GM23338 (cell line): ENCODE results near the gene SLC4A3.

Experiments used
- CREB1 ChIP-seq: fragments of 250-450 bp; sonication (Bioruptor Pico); IDR thresholded peaks from 2 replicates; pipeline ENCODE4 v1.5.0; 2020; ENCODE audit warnings: low read depth, mild to moderate bottlenecking, moderate library complexity
- EZH2 ChIP-seq: fragments of 200-600 bp; sonication (generic); IDR thresholded peaks from one replicate; pipeline ENCODE4 v1.8.0; 2017; ENCODE audit warnings: antibody characterized with exemption, mild to moderate bottlenecking, low read depth; ENCODE audit not compliant: unreplicated experiment
- EZH2phosphoT487 ChIP-seq: fragments of 200-600 bp; sonication (generic); IDR thresholded peaks from one replicate; pipeline ENCODE4 v1.8.1; 2018; ENCODE audit warnings: antibody characterized with exemption; ENCODE audit not compliant: unreplicated experiment
- JUNB ChIP-seq: IDR thresholded peaks from one replicate; pipeline ENCODE4 v1.6.1; 2016; ENCODE audit warnings: antibody characterized with exemption; ENCODE audit not compliant: unreplicated experiment
- NANOG ChIP-seq: IDR thresholded peaks from 2 replicates; pipeline ENCODE4 v1.6.1; 2016; ENCODE audit warnings: antibody characterized with exemption, borderline replicate concordance
- POLR2AphosphoS5 ChIP-seq: IDR thresholded peaks from 2 replicates; pipeline ENCODE4 v1.6.1; 2016; ENCODE audit warnings: antibody characterized with exemption, low read depth
- STAT1 ChIP-seq: IDR thresholded peaks from one replicate; pipeline ENCODE4 v1.6.1; 2016; ENCODE audit warnings: antibody characterized with exemption; ENCODE audit not compliant: unreplicated experiment
- ZNF114 ChIP-seq: fragments of 250-450 bp; sonication (Bioruptor Pico); IDR thresholded peaks from 2 replicates; pipeline ENCODE4 v1.5.0; 2020; ENCODE audit warnings: mild to moderate bottlenecking, moderate library complexity
- TF ChIP-seq, protein P1 (sequence below), 2 experiments: fragments of 200-600 bp in 1 of 2; sonication (generic) in 1 of 2; conservative IDR thresholded peaks; 2 replicates each; pipeline versions ENCODE4 v1.5.1 to v1.6.1; 2016 to 2017; ENCODE audit warnings: antibody characterized with exemption in 2 of 2, low read depth in 2 of 2, mild to moderate bottlenecking in 2 of 2, moderate library complexity in 1 of 2
- TF ChIP-seq, protein P2 (sequence below): IDR thresholded peaks from one replicate; pipeline ENCODE4 v1.6.1; 2018; ENCODE audit warnings: antibody characterized with exemption; ENCODE audit not compliant: unreplicated experiment
- TF ChIP-seq, protein P3 (sequence below): fragments of 250-450 bp; sonication (Bioruptor Pico); IDR thresholded peaks from 2 replicates; pipeline ENCODE4 v1.5.0; 2020; ENCODE audit warnings: mild to moderate bottlenecking, moderate library complexity
- TF ChIP-seq, protein P4 (sequence below): IDR thresholded peaks from 2 replicates; pipeline ENCODE4 v1.6.1; 2016; ENCODE audit warnings: antibody characterized with exemption

DNA sequence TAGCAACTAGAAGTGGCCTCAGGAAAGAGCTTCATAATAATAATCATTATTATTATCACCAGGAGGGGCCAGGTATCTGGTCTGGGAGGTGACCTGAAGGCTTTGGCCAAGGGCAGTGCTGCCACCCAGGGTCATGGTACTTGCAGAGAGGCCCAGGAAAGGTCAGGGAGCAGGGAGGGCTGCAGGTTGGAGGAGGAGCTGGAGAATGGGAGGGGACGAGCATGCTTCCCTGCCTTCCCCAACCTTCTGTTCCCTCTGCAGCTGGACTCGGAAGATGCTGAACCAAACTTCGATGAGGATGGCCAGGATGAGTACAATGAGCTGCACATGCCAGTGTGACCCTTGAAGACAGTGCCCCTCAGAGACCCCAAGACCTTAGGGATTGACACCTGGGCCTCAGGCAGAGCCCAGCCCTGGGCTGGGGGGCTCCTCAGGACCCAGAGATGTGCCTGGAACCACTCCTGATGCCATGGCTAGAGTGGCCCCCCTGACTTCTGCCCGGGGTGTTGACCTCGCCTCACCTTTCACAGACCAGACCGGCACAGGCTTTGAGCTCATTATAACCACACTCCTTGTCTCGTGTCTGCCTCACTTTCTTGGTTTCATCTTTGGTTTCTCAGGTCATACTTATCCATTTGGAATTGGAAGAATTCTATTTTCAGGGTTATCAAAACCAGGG is 14.1 kb downstream of the SLC4A3 start:
- TF ChIP-seq JUNB (no peak), EZH2 (no peak), CREB1 (CRISPR knock-in tag) (no peak), POLR2AphosphoS5 (no peak), EZH2phosphoT487 (no peak), STAT1 (no peak), NANOG (no peak), ZNF114 (CRISPR knock-in tag) (no peak)
- TF ChIP-seq, protein P1, sequence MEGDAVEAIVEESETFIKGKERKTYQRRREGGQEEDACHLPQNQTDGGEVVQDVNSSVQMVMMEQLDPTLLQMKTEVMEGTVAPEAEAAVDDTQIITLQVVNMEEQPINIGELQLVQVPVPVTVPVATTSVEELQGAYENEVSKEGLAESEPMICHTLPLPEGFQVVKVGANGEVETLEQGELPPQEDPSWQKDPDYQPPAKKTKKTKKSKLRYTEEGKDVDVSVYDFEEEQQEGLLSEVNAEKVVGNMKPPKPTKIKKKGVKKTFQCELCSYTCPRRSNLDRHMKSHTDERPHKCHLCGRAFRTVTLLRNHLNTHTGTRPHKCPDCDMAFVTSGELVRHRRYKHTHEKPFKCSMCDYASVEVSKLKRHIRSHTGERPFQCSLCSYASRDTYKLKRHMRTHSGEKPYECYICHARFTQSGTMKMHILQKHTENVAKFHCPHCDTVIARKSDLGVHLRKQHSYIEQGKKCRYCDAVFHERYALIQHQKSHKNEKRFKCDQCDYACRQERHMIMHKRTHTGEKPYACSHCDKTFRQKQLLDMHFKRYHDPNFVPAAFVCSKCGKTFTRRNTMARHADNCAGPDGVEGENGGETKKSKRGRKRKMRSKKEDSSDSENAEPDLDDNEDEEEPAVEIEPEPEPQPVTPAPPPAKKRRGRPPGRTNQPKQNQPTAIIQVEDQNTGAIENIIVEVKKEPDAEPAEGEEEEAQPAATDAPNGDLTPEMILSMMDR (conservative IDR thresholded peaks at IDR 0.05; ENCODE audit: low read depth in 2 of 2): no peak
- TF ChIP-seq, protein P2, sequence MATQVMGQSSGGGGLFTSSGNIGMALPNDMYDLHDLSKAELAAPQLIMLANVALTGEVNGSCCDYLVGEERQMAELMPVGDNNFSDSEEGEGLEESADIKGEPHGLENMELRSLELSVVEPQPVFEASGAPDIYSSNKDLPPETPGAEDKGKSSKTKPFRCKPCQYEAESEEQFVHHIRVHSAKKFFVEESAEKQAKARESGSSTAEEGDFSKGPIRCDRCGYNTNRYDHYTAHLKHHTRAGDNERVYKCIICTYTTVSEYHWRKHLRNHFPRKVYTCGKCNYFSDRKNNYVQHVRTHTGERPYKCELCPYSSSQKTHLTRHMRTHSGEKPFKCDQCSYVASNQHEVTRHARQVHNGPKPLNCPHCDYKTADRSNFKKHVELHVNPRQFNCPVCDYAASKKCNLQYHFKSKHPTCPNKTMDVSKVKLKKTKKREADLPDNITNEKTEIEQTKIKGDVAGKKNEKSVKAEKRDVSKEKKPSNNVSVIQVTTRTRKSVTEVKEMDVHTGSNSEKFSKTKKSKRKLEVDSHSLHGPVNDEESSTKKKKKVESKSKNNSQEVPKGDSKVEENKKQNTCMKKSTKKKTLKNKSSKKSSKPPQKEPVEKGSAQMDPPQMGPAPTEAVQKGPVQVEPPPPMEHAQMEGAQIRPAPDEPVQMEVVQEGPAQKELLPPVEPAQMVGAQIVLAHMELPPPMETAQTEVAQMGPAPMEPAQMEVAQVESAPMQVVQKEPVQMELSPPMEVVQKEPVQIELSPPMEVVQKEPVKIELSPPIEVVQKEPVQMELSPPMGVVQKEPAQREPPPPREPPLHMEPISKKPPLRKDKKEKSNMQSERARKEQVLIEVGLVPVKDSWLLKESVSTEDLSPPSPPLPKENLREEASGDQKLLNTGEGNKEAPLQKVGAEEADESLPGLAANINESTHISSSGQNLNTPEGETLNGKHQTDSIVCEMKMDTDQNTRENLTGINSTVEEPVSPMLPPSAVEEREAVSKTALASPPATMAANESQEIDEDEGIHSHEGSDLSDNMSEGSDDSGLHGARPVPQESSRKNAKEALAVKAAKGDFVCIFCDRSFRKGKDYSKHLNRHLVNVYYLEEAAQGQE: no peak
- TF ChIP-seq, protein P3, sequence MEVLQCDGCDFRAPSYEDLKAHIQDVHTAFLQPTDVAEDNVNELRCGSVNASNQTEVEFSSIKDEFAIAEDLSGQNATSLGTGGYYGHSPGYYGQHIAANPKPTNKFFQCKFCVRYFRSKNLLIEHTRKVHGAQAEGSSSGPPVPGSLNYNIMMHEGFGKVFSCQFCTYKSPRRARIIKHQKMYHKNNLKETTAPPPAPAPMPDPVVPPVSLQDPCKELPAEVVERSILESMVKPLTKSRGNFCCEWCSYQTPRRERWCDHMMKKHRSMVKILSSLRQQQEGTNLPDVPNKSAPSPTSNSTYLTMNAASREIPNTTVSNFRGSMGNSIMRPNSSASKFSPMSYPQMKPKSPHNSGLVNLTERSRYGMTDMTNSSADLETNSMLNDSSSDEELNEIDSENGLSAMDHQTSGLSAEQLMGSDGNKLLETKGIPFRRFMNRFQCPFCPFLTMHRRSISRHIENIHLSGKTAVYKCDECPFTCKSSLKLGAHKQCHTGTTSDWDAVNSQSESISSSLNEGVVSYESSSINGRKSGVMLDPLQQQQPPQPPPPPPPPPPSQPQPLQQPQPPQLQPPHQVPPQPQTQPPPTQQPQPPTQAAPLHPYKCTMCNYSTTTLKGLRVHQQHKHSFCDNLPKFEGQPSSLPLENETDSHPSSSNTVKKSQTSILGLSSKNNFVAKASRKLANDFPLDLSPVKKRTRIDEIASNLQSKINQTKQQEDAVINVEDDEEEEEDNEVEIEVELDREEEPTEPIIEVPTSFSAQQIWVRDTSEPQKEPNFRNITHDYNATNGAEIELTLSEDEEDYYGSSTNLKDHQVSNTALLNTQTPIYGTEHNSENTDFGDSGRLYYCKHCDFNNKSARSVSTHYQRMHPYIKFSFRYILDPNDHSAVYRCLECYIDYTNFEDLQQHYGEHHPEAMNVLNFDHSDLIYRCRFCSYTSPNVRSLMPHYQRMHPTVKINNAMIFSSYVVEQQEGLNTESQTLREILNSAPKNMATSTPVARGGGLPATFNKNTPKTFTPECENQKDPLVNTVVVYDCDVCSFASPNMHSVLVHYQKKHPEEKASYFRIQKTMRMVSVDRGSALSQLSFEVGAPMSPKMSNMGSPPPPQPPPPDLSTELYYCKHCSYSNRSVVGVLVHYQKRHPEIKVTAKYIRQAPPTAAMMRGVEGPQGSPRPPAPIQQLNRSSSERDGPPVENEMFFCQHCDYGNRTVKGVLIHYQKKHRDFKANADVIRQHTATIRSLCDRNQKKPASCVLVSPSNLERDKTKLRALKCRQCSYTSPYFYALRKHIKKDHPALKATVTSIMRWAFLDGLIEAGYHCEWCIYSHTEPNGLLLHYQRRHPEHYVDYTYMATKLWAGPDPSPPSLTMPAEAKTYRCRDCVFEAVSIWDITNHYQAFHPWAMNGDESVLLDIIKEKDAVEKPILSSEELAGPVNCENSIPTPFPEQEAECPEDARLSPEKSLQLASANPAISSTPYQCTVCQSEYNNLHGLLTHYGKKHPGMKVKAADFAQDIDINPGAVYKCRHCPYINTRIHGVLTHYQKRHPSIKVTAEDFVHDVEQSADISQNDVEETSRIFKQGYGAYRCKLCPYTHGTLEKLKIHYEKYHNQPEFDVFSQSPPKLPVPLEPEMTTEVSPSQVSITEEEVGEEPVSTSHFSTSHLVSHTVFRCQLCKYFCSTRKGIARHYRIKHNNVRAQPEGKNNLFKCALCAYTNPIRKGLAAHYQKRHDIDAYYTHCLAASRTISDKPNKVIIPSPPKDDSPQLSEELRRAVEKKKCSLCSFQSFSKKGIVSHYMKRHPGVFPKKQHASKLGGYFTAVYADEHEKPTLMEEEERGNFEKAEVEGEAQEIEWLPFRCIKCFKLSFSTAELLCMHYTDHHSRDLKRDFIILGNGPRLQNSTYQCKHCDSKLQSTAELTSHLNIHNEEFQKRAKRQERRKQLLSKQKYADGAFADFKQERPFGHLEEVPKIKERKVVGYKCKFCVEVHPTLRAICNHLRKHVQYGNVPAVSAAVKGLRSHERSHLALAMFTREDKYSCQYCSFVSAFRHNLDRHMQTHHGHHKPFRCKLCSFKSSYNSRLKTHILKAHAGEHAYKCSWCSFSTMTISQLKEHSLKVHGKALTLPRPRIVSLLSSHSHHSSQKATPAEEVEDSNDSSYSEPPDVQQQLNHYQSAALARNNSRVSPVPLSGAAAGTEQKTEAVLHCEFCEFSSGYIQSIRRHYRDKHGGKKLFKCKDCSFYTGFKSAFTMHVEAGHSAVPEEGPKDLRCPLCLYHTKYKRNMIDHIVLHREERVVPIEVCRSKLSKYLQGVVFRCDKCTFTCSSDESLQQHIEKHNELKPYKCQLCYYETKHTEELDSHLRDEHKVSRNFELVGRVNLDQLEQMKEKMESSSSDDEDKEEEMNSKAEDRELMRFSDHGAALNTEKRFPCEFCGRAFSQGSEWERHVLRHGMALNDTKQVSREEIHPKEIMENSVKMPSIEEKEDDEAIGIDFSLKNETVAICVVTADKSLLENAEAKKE (CRISPR knock-in tag): no peak
- TF ChIP-seq, protein P4, sequence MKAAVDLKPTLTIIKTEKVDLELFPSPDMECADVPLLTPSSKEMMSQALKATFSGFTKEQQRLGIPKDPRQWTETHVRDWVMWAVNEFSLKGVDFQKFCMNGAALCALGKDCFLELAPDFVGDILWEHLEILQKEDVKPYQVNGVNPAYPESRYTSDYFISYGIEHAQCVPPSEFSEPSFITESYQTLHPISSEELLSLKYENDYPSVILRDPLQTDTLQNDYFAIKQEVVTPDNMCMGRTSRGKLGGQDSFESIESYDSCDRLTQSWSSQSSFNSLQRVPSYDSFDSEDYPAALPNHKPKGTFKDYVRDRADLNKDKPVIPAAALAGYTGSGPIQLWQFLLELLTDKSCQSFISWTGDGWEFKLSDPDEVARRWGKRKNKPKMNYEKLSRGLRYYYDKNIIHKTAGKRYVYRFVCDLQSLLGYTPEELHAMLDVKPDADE: no peak
